Measurements from ENCODE around the gene SCLT1. TPM values are rescaled to one million over a fixed set of nuclear protein-coding genes. Genes with fewer than 3 reads are reported as not detected.

SCLT1 gene
- total and polyA plus RNA-seq, 2 of the 13 experiments (the other 11 are each of a cell fraction or from before 2014, with no cell fraction given): 1.5 to 8.7 TPM

- TF ChIP-seq ZBTB40 (IDR thresholded peaks at IDR 0.05): no peak
- no peak for TF ChIP-seq ZBTB40 (CRISPR knock-in tag; IDR thresholded peaks at IDR 0.05)
Observed at GRCh38 chr4:128958194-128958593, 135.1 kb downstream of the SCLT1 start (continued).

GRCh38 chr4:128957459-128957858 lies 135.9 kb downstream of the SCLT1 start:
- no peak for FAIRE-seq
- Histone ChIP-seq H3K27me3 (ENCODE audit: control insufficient read depth in 1 of 2, insufficient read depth in 2 of 2, low read length in 2 of 2) (no peaks in the 10 kb centered on the region), H3K4me1 (ENCODE audit: insufficient read depth, low read length) (peaks cover 24% of the 10 kb centered on the region), H3K9me3 (ENCODE audit: low read length) (no peaks in the 10 kb centered on the region), H3K9ac (ENCODE audit: insufficient read depth, low read depth, low read length) (no peak overlapping the region), H4K20me1 (ENCODE audit: insufficient read depth, low read length) (no peaks in the 10 kb centered on the region), H3K27ac (ENCODE audit: extremely low read length, insufficient read depth, low read length) (no peak overlapping the region), H3K79me2 (ENCODE audit: insufficient read depth, low read length) (no peaks in the 10 kb centered on the region), H3K36me3 (replicated peaks in 1 of 2; ENCODE audit: control insufficient read depth in 1 of 2, insufficient read depth in 2 of 2, low read length in 2 of 2) (no peaks in the 10 kb centered on the region), H3K4me2 (ENCODE audit: low read depth, low read length) (no peak overlapping the region), H2AFZ (ENCODE audit: low read length) (no peak overlapping the region), H3K4me3 (replicated peaks in 1 of 3; ENCODE audit: insufficient read depth in 1 of 3, low read depth in 2 of 3, low read length in 3 of 3) (no peak overlapping the region)
- no peak for ATAC-seq
- ChIA-PET CTCF (ENCODE audit: low intra/inter-chr PET ratio, low total read pairs) (no interaction called here), POLR2A (no interaction called here)
- no peak for DNase-seq (ENCODE audit: low spot score)
- in situ Hi-C loops (cut with HindIII; ENCODE audit: extremely low pct_ligation_motif_present, low pct_unique_long_range_greater_than_20kb) (no loop called here), intact Hi-C loops (cut with micrococcal nuclease; ENCODE audit: unreplicated experiment) (loop anchor here (5.0 kb wide), 1 partner anchor 140 kb away; the partner anchor contains the start of gene C4orf33)
- BruUV-seq (replicated peaks): no TSS peak
- peak; percentile 92 for TF ChIP-seq ZNF317 (CRISPR knock-in tag; IDR thresholded peaks at IDR 0.05)
- TF ChIP-seq ZNF768 (CRISPR knock-in tag; IDR thresholded peaks at IDR 0.05): no peak

All from HepG2 (cell line).